Fibroblast of the aortic adventitia (primary cell): Measurements from ENCODE around the gene LIPF. TPM values are rescaled to one million over a fixed set of nuclear protein-coding genes. Genes with fewer than 3 reads are reported as not detected.
"Not testable (repeated sequence)": the region's sequence is repeated elsewhere in the genome, so short reads cannot be mapped to it uniquely, and the experiment has no call there.

Experiments
- DNase-seq: peaks from one replicate; pipeline ENCODE4 v3.0.0-alpha.2; 2010; ENCODE audit warnings: low read depth
- H3K4me3 ChIP-seq: 2 replicates; pipeline ENCODE4 v1.5.1; 2011; ENCODE audit warnings: low read depth, mild to moderate bottlenecking, control low read depth, low read length, moderate library complexity
- CTCF ChIP-seq: IDR thresholded peaks from 2 replicates; pipeline ENCODE4 v1.5.1; 2011; ENCODE audit warnings: mild to moderate bottlenecking, low read length, control low read depth, inconsistent platforms; ENCODE audit not compliant: insufficient read depth
- total RNA-seq: library from RNA; depleted of rRNA; stranded (reverse); fragments of >200 nt; gene quantifications from 2 replicates; pipeline ENCODE4 v1.2.3, GENCODE V29; 2012; ENCODE audit warnings: low replicate concordance

The LIPF gene
- total RNA-seq, 1 donor: not detected

- DNase-seq: peak; percentile 30
- H3K4me3 ChIP-seq: no peak overlapping the region
- TF ChIP-seq CTCF: no peak
Observed at GRCh38 chr10:88657901-88658300, 6.3 kb upstream of the LIPF start.

- no peak overlapping the region for H3K4me3 ChIP-seq
- no peak for TF ChIP-seq CTCF
- peak; percentile 38 for DNase-seq
Observed at GRCh38 chr10:88659725-88660597, 4.3 kb upstream of the LIPF start.

GRCh38 chr10:88660598-88660884 is 3.7 kb upstream of the LIPF start:
- no peak overlapping the region for H3K4me3 ChIP-seq
- TF ChIP-seq CTCF: no peak
- DNase-seq: no peak

GRCh38 chr10:88661018-88661417 is 3.2 kb upstream of the LIPF start:
- no peak for TF ChIP-seq CTCF
- DNase-seq: no peak
- no peak overlapping the region for H3K4me3 ChIP-seq

- no peak for DNase-seq
Observed at GRCh38 chr10:88661577-88661976, 2.7 kb upstream of the LIPF start.

GRCh38 chr10:88663153-88663552 is 1.1 kb upstream of the LIPF start:
- not testable (repeated sequence) for DNase-seq, H3K4me3 ChIP-seq

More at GRCh38 chr10:88661577-88661976, 2.7 kb upstream of the LIPF start:
- no peak for TF ChIP-seq CTCF
- no peak overlapping the region for H3K4me3 ChIP-seq

- no peak for DNase-seq
- no peak for TF ChIP-seq CTCF
- H3K4me3 ChIP-seq: no peak overlapping the region
Observed at GRCh38 chr10:88668465-88668864, 4.2 kb downstream of the LIPF start.
